Measurements from ENCODE around the gene TNFAIP8L3. TPM values are rescaled to one million over a fixed set of nuclear protein-coding genes. Genes with fewer than 3 reads are reported as not detected.

TNFAIP8L3 gene
- total and polyA plus RNA-seq, 3 donors from 2014 or later, result 5.1 to 17.3 (median 10.2) TPM

DNA sequence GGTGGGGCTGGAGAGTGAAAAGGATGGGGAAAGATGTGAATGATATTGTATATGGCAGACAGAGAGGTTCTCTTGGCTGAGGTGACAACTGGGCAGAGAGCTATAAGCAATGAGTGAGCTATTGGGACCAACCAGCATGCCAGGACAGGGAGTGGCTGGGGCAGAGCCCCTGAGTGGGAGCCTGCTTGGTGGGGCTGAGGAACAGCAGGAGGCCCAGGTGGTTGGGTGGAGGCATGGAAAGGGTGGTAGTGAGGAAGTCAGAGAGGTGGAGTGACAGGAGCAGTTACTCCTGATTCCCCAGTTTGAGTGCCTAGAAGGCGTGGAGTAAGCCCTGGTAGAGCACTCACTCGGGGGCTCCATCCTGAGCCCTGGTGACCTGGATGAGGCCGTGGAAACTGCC is 15.5 kb upstream of the TNFAIP8L3 start:
- Histone ChIP-seq H3K4me1 (peaks cover 6% of the 10 kb centered on the region), H3K9me3 (no peaks in the 10 kb centered on the region), H3K27ac (no peak overlapping the region), H3K36me3 (ENCODE audit: low read depth, missing control alignments) (no peaks in the 10 kb centered on the region), H3K27me3 (no peaks in the 10 kb centered on the region), H3K4me3 (no peak overlapping the region)
- no peak for DNase-seq
- WGBS, 2 donors, result 87 to 95% methylated on average over 3 of the region's 3 CpGs
- no peak for TF ChIP-seq POLR2A (IDR thresholded peaks at IDR 0.05)
- TF ChIP-seq, protein P1, sequence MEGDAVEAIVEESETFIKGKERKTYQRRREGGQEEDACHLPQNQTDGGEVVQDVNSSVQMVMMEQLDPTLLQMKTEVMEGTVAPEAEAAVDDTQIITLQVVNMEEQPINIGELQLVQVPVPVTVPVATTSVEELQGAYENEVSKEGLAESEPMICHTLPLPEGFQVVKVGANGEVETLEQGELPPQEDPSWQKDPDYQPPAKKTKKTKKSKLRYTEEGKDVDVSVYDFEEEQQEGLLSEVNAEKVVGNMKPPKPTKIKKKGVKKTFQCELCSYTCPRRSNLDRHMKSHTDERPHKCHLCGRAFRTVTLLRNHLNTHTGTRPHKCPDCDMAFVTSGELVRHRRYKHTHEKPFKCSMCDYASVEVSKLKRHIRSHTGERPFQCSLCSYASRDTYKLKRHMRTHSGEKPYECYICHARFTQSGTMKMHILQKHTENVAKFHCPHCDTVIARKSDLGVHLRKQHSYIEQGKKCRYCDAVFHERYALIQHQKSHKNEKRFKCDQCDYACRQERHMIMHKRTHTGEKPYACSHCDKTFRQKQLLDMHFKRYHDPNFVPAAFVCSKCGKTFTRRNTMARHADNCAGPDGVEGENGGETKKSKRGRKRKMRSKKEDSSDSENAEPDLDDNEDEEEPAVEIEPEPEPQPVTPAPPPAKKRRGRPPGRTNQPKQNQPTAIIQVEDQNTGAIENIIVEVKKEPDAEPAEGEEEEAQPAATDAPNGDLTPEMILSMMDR (IDR thresholded peaks at IDR 0.05), result no peak
- intact Hi-C loops (cut with DNase I; ENCODE audit: low total_unique reads), result no loop called here

DNA sequence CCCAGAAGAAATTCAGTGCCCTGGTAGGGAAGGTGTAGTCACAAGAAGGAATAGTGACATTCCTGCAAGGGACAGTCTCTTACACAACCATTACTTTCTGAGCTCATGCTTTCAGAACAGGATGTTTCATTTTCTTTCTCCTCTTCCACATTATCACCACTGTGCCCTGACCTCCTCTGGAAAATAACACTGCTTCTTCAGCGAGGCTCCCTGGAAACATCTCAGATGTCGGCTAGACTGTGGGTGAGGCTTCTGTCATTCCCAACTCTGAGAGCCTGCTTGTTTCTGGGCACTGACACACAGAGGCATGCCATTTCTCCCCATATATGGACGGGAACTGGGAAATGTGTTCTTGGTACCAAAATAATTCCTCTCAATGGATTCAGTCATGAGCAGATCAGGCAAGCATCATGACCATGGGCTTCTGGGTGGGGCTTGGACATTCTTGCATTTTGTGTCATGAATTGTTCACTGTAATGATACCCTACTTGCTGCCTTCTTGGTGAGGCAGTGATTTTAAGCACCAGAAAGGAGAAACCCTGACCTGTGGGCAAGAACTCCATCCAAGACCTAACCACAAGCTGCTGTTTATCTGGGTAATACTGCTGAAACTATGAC is 14.3 kb upstream of the TNFAIP8L3 start:
- H3K9me3 ChIP-seq, result no peaks in the 10 kb centered on the region
- TF ChIP-seq, protein P1 (IDR thresholded peaks at IDR 0.05), result no peak
- no peak for TF ChIP-seq POLR2A (IDR thresholded peaks at IDR 0.05)
- no peaks in the 10 kb centered on the region for H3K36me3 ChIP-seq (ENCODE audit: low read depth, missing control alignments)
- no peaks in the 10 kb centered on the region for H3K27me3 ChIP-seq
- peaks cover 6% of the 10 kb centered on the region for H3K4me1 ChIP-seq
- peak overlapping the region in 1 of 2 donors; percentile 72 for H3K27ac ChIP-seq
- WGBS, 2 donors, result 39 to 49% methylated on average over 3 of the region's 3 CpGs
- intact Hi-C loops (cut with DNase I; ENCODE audit: low total_unique reads), result no loop called here
- peak; percentile 22 for DNase-seq
- H3K4me3 ChIP-seq, result no peak overlapping the region

GRCh38 chr15:51107612-51108011 is 12.9 kb upstream of the TNFAIP8L3 start:
- WGBS, 2 donors, result 84 to 95% methylated on average over 3 of the region's 3 CpGs
- H3K4me3 ChIP-seq, result no peak overlapping the region
- H3K27me3 ChIP-seq, result no peaks in the 10 kb centered on the region
- no peaks in the 10 kb centered on the region for H3K36me3 ChIP-seq (ENCODE audit: low read depth, missing control alignments)
- H3K9me3 ChIP-seq, result no peaks in the 10 kb centered on the region
- DNase-seq, result no peak
- intact Hi-C loops (cut with DNase I; ENCODE audit: low total_unique reads), result no loop called here
- TF ChIP-seq POLR2A (IDR thresholded peaks at IDR 0.05), result no peak
- TF ChIP-seq, protein P1 (IDR thresholded peaks at IDR 0.05), result no peak
- H3K4me1 ChIP-seq, result peaks cover 6% of the 10 kb centered on the region
- H3K27ac ChIP-seq, result no peak overlapping the region

DNA sequence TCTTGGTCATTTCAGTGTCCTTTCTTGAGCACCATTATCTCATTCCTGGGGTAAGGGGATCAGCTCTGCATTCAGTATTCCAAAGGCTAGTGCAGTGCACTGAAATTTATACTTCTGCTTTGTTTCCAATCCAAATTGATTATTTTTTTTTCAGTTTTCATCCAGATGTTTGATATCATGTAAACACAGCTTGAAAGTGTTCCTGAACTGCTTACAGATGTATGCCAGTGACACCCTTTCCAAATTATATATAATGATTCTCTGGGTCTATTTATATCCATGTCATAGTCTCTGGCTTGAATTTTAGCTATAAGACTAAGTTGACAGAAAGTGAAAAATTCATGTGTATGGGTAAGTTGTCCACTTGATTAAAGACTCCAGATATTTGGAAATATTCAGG is 11.8 kb upstream of the TNFAIP8L3 start:
- no peak overlapping the region for H3K4me3 ChIP-seq
- DNase-seq, result no peak
- H3K27me3 ChIP-seq, result no peaks in the 10 kb centered on the region
- peaks cover 6% of the 10 kb centered on the region for H3K4me1 ChIP-seq
- H3K9me3 ChIP-seq, result no peaks in the 10 kb centered on the region
- intact Hi-C loops (cut with DNase I; ENCODE audit: low total_unique reads), result no loop called here
- TF ChIP-seq POLR2A (IDR thresholded peaks at IDR 0.05), result no peak
- TF ChIP-seq, protein P1 (IDR thresholded peaks at IDR 0.05), result no peak
- no peaks in the 10 kb centered on the region for H3K36me3 ChIP-seq (ENCODE audit: low read depth, missing control alignments)
- peak overlapping the region in 1 of 2 donors; percentile 4 for H3K27ac ChIP-seq

DNA sequence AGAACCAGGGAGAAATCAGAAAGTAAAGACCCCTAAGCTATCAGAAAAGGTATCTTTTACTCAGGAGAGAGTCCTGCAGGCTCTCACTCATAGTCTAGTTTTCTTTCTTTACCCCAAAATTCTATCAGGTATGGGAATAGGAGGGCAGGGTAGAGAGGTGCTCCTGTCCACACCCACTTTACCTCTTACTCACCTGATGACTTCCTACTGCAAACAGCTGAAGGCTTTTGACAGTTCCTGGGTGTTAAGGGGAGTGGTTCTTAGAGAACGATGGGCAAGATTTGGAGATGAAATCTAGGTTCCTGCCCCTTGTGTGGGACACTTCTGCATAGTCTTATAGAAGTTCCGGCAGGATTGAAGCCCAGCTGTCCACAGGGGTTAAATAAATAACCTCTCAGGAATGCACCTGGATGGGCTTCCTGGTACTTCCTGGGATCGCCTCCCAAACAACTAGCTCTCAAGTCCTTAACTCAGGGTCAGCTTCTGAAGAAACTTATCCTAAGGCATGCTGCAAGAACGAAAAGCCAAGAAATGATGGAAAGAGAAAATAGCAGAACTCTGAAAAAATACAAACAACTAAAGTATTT is 10.8 kb upstream of the TNFAIP8L3 start:
- DNase-seq, result no peak
- H3K36me3 ChIP-seq (ENCODE audit: low read depth, missing control alignments), result no peaks in the 10 kb centered on the region
- no peak overlapping the region for H3K27ac ChIP-seq
- no peaks in the 10 kb centered on the region for H3K9me3 ChIP-seq
- no peaks in the 10 kb centered on the region for H3K27me3 ChIP-seq
- no peak overlapping the region for H3K4me3 ChIP-seq
- 64 to 67% methylated on average over 4 of the region's 4 CpGs for WGBS, 2 donors
- intact Hi-C loops (cut with DNase I; ENCODE audit: low total_unique reads), result no loop called here
- TF ChIP-seq, protein P1 (IDR thresholded peaks at IDR 0.05), result no peak
- TF ChIP-seq POLR2A (IDR thresholded peaks at IDR 0.05), result no peak
- peaks cover 6% of the 10 kb centered on the region for H3K4me1 ChIP-seq
